HG02642 (cell line): ENCODE measurements around the gene LIPK.

Experiments used
- ATAC-seq: cut with Tn5 transposase; IDR thresholded peaks from one replicate; pipeline ENCODE4 v1.9.1; 2021; ENCODE audit warnings: mild to moderate bottlenecking; ENCODE audit not compliant: unreplicated experiment, poor library complexity

LIPK gene

DNA sequence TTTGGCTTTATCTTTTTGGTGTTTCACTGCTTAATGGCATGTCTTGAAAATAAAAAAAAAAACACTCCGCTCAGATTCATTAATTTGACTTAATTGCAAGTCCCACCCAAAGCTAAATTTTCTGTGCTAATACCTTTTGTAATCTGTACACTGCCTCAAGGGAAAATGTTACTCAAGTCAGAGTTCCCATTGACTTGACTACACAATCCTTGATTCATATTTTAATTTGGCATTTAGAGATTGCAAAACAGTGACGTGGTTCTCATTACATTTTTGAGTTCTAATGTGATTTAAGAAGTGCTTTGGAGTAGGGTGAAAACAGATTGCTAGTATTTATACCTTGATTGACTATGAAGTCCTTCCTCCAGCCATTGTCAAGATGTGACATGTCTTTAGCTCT lies 75.2 kb downstream of the LIPK start:
- no peak for ATAC-seq

- no peak for ATAC-seq
Measured at GRCh38 chr10:88782222-88782621, 76.2 kb downstream of the LIPK start.

- ATAC-seq = no peak
Measured at GRCh38 chr10:88783724-88784123, 77.7 kb downstream of the LIPK start.

DNA sequence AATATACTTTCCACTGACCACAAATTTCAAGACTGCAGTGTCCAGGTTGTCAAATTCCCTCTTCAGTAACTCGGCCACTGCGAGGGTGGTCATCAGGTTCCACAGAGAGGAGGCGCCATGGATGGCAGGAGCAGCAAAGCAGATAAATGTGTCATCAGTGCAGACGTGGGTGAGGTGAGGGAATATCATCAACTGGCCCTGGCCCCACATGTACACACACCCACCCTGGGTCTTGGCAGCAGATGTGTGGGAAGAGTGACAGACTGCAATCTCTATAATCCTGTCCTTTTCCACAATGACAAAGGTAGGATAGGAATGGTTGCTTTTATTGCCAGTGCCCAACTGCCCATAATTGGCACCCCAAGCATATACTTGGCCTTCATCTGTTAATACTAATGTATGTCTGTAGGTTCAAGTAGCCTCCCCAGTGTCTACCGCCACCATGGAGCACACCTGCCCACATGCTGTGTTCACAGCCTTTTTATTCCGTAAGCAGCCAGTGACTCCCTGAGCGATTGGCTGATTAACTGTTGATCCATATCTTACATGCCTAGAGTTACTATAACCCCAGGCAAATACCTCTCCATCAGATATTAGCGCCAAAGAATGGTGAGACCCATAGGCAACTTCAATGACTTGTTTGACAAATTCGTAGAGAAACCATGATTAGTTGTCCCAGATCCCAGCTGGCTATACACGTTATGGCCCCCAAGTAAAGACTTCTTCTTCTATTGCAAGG lies 80.2 kb downstream of the LIPK start:
- no peak for ATAC-seq

- no peak for ATAC-seq
Measured at GRCh38 chr10:88787463-88787862, 81.4 kb downstream of the LIPK start.

GRCh38 chr10:88788924-88789323 lies 82.9 kb downstream of the LIPK start:
- ATAC-seq = no peak

- ATAC-seq = no peak
Measured at GRCh38 chr10:88791924-88792323, 85.9 kb downstream of the LIPK start.

- no peak for ATAC-seq
Measured at GRCh38 chr10:88792661-88793060, 86.6 kb downstream of the LIPK start.

DNA sequence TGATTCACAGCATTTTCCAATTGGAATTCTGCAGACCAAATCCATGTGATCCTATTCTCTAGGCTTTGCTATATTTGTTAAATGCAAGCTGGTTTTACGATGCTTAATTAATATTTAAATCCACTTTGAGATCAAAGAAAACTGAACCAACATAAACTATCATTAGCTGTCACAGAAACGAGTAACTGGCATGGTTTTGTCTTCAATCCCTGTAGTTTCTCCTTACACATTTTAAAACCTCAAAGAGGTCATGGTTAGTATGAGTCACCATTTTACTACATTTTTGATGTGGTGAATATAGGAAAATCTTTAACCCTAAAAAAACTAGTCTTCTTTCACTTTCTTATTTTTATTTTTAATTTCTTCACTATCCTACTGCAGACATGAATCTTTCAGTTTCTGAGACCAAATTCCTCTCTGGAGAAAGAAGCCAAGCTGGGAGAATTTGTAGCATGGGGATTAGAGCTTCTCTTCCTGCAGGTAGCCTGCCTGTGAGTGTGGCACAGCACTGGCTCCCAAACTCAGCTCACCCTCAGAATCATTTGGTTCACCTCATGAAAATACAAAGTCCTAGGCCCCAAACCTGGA lies 87.8 kb downstream of the LIPK start:
- no peak for ATAC-seq

GRCh38 chr10:88794731-88795130 lies 88.7 kb downstream of the LIPK start:
- no peak for ATAC-seq

DNA sequence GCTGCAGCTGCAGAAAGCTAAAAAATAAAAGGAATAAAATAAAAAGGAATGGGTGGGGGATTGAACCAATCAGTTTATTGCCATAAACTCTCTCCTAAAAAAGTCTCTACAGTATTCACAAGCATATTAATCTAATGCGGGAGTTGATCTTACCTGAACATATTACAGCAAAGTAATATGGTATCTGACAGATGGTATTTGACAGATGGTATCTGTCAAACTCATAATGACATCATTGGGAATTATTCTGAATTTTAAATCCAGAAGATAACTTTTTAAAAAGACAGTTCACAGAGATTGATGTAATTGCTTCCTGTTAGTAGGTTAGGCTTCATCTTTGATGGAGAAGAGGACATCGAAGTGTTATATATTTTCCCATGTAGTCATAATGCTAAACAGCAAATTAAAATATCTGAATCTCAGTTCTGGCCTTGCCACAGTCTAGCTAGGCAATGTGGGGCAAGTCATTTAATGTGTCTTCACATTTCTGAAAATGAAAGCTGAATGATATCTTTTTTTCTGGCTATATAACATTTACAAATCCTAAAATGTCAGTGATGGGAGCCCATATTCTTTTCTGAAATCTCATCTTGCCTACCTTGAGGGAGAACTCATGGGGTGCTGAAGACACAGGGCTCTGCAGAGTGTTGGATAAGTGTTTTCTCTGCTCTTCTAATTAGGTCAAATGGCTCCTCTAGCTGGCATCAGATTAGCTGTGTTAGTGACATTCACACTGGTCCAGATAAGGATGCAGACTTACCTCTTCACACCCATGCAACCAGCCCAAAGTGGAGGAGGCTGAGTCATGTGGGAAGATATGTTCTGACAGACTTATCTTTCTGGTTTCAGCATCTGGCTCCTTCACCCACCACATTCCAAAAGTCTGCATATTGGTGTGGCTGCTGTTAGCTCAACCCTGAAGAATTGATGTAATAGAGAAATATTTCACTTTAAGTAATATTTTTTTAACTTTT lies 94.4 kb downstream of the LIPK start:
- ATAC-seq = no peak
